SK-N-SH treated with all-trans-retinoic acid at 6 μM for 48 hours (cell line): ENCODE data around the gene PIAS3.

Source experiments
- CSDC2 ChIP-seq: fragments of 250-450 bp; sonication (Bioruptor Pico); IDR thresholded peaks from 2 replicates; pipeline ENCODE4 v1.5.0; 2020; ENCODE audit warnings: mild to moderate bottlenecking, moderate library complexity
- TCF4 ChIP-seq: fragments of 250-450 bp; sonication (Bioruptor Pico); IDR thresholded peaks from 2 replicates; pipeline ENCODE4 v1.8.0; 2021; ENCODE audit warnings: mild to moderate bottlenecking, moderate library complexity, borderline replicate concordance

DNA sequence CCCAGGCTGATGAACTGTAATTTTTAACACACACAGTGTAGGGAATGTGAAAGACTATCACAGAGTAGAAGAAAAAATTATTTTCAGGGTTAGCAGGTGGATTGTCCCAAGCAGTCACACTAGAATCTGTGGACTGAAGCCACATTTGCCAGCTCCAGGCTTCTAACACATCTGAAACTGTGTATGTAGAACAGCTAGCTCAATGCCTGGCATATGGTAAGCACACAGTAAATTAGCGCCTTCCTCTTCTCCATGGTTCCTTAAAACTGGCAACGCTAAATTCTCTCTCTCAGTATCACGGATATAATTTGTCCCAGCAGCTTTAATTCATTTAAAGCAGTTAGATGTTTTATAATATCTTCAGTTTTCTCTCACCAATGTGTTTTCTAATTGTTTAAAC, 15.8 kb downstream of the PIAS3 start:
- no peak for TF ChIP-seq CSDC2 (CRISPR knock-in tag)
- no peak for TF ChIP-seq TCF4 (CRISPR knock-in tag)
